Hematopoietic multipotent progenitor cell treated with erythropoietin and hydrocortisone succinate and interleukin-3 and kit ligand, for 8 days (in vitro differentiated cells): Measurements from ENCODE around the gene SH3YL1.
"Not testable (repeated sequence)": the region's sequence is repeated elsewhere in the genome, so short reads cannot be mapped to it uniquely, and the experiment has no call there.

Source experiments
- DNase-seq: peaks from one replicate; pipeline ENCODE4 v3.0.0-alpha.2; 2015

SH3YL1 gene

DNA sequence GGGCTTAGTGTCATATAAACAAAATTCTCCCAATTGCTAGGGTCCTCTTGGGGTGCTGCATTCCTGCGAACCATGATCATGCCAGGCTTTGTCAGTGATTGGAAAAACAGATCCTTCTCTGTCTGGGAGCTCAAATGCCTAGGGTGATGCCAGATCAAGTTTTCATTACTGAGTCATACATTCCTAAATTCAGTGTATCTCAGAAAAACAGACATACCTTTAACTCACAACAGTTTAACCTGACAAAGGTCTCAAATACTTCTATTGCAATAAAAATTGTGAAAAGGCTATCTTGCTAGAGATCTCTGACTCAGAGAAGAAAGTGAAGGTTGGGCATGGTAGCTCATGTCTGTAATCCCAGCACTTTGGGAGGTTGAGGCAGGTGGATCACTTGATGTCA lies 86.9 kb downstream of the SH3YL1 start:
- no peak for DNase-seq

- no peak for DNase-seq
Measured at GRCh38 chr2:175880-176820, 87.7 kb downstream of the SH3YL1 start.

DNA sequence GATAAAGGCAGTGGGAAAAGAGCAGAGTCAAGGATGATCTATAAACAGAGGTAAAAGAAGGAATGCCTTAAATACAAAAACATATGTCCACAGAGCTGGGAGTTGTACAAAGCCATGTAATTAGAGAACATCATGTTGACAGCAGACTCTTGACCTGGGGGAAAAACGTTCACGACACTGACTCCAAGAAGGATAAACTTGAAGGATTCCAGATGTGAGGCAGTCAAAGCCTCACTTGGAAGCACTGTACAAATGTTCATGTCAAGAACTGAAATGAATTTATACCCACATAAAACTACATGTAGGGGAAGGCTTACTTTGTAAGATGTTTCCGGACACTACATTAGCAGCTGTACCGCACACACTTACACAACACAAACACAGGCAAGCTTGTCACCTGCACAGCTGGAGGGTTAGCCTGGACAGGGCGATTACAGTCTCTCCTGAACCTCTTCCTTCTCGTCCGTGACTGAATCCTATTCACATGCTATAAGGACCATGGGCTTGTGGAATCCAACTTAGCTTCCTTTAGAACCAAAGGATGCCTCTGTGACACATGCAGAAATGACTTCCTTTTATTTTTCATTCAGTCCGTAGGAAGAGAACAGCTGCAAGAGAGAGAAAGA lies 88.6 kb downstream of the SH3YL1 start:
- no peak for DNase-seq

- DNase-seq = not testable (repeated sequence)
Measured at GRCh38 chr2:172120-172519, 91.7 kb downstream of the SH3YL1 start.

- no peak for DNase-seq
Measured at GRCh38 chr2:169741-170140, 94.1 kb downstream of the SH3YL1 start.
